ENCODE data around the gene PITHD1. TPM values are rescaled to one million over a fixed set of nuclear protein-coding genes. Genes with fewer than 3 reads are reported as not detected.

The PITHD1 gene
- 39.4 and 40.2 TPM in 2 replicates for total RNA-seq

GRCh38 chr1:23777979-23778814 lies at the start of gene PITHD1:
PITHD1 (plus strand) TSS chr1:23778418; CDS start chr1:23778516, 98 bp downstream.

GRCh38 chr1:23743287-23744152 lies 34.7 kb upstream of the PITHD1 start, which contains the start of gene ELOA:
ELOA (plus strand) TSS chr1:23743471; CDS start chr1:23743504, 33 bp downstream.

GRCh38 chr1:23790696-23791515 lies 12.7 kb downstream of the PITHD1 start, which contains the start of gene LYPLA2:
LYPLA2 (plus strand) TSS chr1:23791145; CDS start chr1:23792683, 1,538 bp downstream.

GRCh38 chr1:23800400-23801337 lies 22.5 kb downstream of the PITHD1 start, which contains the start of gene GALE:
GALE (minus strand) TSS chr1:23800754; CDS start chr1:23799007, 1,747 bp downstream.

GRCh38 chr1:23825076-23825761 lies 47.0 kb downstream of the PITHD1 start, which contains the start of gene HMGCL:
HMGCL (minus strand) TSS chr1:23825429; CDS start chr1:23825415, 14 bp downstream.

Other genes starting within 250 kb of the PITHD1 start
- gene E2F2, start 247.2 kb upstream of the PITHD1 start, total RNA-seq, result 1.2 and 2.3 TPM in 2 replicates
- 114 and 706 TPM in 2 replicates for gene ID3, start 218.9 kb upstream of the PITHD1 start, total RNA-seq
- 875 and 1,510 TPM in 2 replicates for gene RPL11, start 86.6 kb upstream of the PITHD1 start, total RNA-seq
- 25.1 and 31.4 TPM in 2 replicates for gene ELOA, start 34.9 kb upstream of the PITHD1 start, total RNA-seq
- gene LYPLA2, start 12.7 kb downstream of the PITHD1 start, total RNA-seq, result 37.8 and 86.4 TPM in 2 replicates
- gene GALE, start 22.3 kb downstream of the PITHD1 start, total RNA-seq, result 10.7 and 71.2 TPM in 2 replicates
- 35.3 and 54.8 TPM in 2 replicates for gene HMGCL, start 47.0 kb downstream of the PITHD1 start, total RNA-seq
- gene FUCA1, start 89.9 kb downstream of the PITHD1 start, total RNA-seq, result 6.2 and 10.7 TPM in 2 replicates
- gene CNR2, start 134.9 kb downstream of the PITHD1 start, total RNA-seq, result not detected in 2 replicates
- 64.8 and 73.3 TPM in 2 replicates for gene PNRC2, start 181.4 kb downstream of the PITHD1 start, total RNA-seq
- gene SRSF10, start 201.9 kb downstream of the PITHD1 start, total RNA-seq, result 59.6 and 62.2 TPM in 2 replicates

Measured in epithelial cell of alveolus of lung (primary cell).